Hepatocyte (in vitro differentiated cells): ENCODE results near the gene CSNK2B. TPM values are rescaled to one million over a fixed set of nuclear protein-coding genes. Genes with fewer than 3 reads are reported as not detected.

Experiments used
- DNase-seq: peaks from one replicate; pipeline ENCODE4 v3.0.0-alpha.2; 2016; ENCODE audit warnings: low spot score
- H2AFZ ChIP-seq: fragments of 200-600 bp; sonication (generic); 2 replicates; pipeline ENCODE4 v1.6.0; 2016; ENCODE audit warnings: antibody characterized with exemption, mild to moderate bottlenecking
- H3K27ac ChIP-seq: fragments of 200-600 bp; sonication (generic); 2 replicates; pipeline ENCODE4 v1.5.1; 2016; ENCODE audit warnings: mild to moderate bottlenecking
- H3K27me3 ChIP-seq: fragments of 200-600 bp; sonication (generic); 2 replicates; pipeline ENCODE4 v1.6.1; 2016
- H3K36me3 ChIP-seq: fragments of 200-600 bp; sonication (generic); replicated peaks from 2 replicates; pipeline ENCODE4 v1.5.1; 2016; ENCODE audit warnings: low read depth; ENCODE audit not compliant: insufficient read depth
- H3K4me1 ChIP-seq: fragments of 200-600 bp; sonication (generic); 2 replicates; pipeline ENCODE4 v1.5.1; 2016; ENCODE audit warnings: mild to moderate bottlenecking, moderate library complexity; ENCODE audit not compliant: insufficient read depth
- H3K4me2 ChIP-seq: fragments of 200-600 bp; sonication (generic); 2 replicates; pipeline ENCODE4 v1.6.0; 2016
- H3K4me3 ChIP-seq: fragments of 200-600 bp; sonication (generic); 2 replicates; pipeline ENCODE4 v1.5.1; 2016; ENCODE audit warnings: mild to moderate bottlenecking
- H3K79me2 ChIP-seq: fragments of 200-600 bp; sonication (generic); 2 replicates; pipeline ENCODE4 v1.6.0; 2017; ENCODE audit warnings: mild to moderate bottlenecking
- H3K9me2 ChIP-seq: fragments of 200-600 bp; sonication (generic); replicated peaks from 2 replicates; pipeline ENCODE4 v1.6.0; 2017; ENCODE audit warnings: mild to moderate bottlenecking; ENCODE audit not compliant: insufficient read depth
- H3K9me3 ChIP-seq: fragments of 200-600 bp; sonication (generic); 2 replicates; pipeline ENCODE4 v1.5.1; 2016; ENCODE audit warnings: low read depth, mild to moderate bottlenecking
- H4K20me1 ChIP-seq: fragments of 200-600 bp; sonication (generic); 2 replicates; pipeline ENCODE4 v1.6.0; 2016; ENCODE audit warnings: mild to moderate bottlenecking; ENCODE audit not compliant: insufficient read depth, poor library complexity, severe bottlenecking
- EZH2 ChIP-seq: fragments of 200-600 bp; sonication (generic); IDR thresholded peaks from 2 replicates; pipeline ENCODE4 v1.6.1; 2016; ENCODE audit warnings: antibody characterized with exemption, mild to moderate bottlenecking, borderline replicate concordance
- EZH2phosphoT487 ChIP-seq: fragments of 200-600 bp; sonication (generic); IDR thresholded peaks from one replicate; pipeline ENCODE4 v1.6.1; 2018; ENCODE audit warnings: antibody characterized with exemption, mild to moderate bottlenecking, low read depth, moderate library complexity; ENCODE audit not compliant: unreplicated experiment, severe bottlenecking
- WGBS: methylation state at CpG from one replicate; pipeline ENCODE4 v1.1.6; 2016; ENCODE audit warnings: low lambda C conversion rate; ENCODE audit errors: missing lambda C conversion rate; 5-methylcytosine and 5-hydroxymethylcytosine counted together
- polyA plus RNA-seq: library from polyadenylated mRNA; unstranded; fragments of >200 nt; fragmentation: Nextera tagmentation; extraction: Ambion mirVana; gene quantifications from 2 replicates; pipeline ENCODE4 v1.2.1, GENCODE V29; 2016
- total RNA-seq: library from RNA; depleted of rRNA; stranded (reverse); fragments of >200 nt; gene quantifications from 2 replicates; pipeline ENCODE4 v1.2.3, GENCODE V29; 2014
- TF ChIP-seq, protein P1 (sequence below): fragments of 200-600 bp; sonication (generic); IDR thresholded peaks from 2 replicates; pipeline ENCODE4 v1.5.1; 2016; ENCODE audit warnings: antibody characterized with exemption, mild to moderate bottlenecking; ENCODE audit not compliant: poor library complexity

CSNK2B gene
- total and polyA plus RNA-seq, 2 experiments from 2014 or later = 155 to 181 TPM

DNA sequence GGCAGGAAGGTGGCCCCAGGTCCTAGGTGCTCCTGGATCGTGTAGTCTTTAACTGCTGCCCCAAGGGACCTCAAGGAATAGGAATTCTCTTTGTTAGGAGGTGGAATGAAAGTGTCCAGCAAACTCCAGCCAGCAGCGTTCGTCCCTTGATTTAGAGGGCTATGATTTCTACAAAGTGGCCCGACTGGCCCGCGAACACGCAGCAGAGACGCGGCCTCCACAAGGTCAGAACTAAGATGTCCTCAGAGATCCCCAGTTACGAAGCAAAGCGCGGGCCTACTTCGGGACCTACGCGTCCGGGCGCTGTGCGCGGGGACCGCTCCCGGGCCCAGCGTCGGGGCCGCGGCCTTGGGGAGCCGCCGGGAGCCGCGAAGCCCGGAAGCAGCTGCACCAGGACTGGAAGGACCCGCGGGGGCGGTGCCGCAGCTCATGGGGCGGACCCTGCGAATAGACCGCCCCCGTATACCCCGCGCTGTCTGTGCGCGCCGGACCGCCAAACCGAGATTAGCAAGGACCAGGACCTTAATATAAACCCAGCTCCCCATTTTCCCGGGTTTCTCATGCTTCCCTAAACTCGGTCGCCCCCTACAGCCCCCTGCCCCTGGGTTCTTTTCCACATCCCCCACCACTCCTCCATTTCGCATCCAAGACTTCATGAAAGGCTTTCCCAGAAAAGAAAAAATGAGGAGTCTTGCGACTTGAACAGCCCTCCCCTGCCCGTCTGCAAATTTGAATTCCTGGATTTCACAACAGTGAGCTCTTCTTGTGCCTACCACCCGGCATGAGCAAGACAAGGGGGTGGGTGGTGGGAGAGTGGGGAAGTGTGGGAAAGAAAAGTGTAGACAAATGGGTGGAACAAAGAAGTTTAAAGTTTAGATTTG lies 5.3 kb upstream of the CSNK2B start, which contains the start of gene C6orf47:
Gene C6orf47 (minus strand): TSS at position 398 of the 881 bp plus-strand sequence. CDS start 831 bp downstream, outside the sequence.
- WGBS = under 1% methylated on average over 51 of the region's 52 CpGs
- Histone ChIP-seq H3K4me1 (peaks cover 34% of the 10 kb centered on the region), H3K9me3 (no peaks in the 10 kb centered on the region), H3K4me2 (peak within 1 kb of the TSS; percentile 97), H3K27ac (peak within 1 kb of the TSS; percentile 89), H3K79me2 (peaks cover 70% of the 10 kb centered on the region), H3K4me3 (peak within 1 kb of the TSS; percentile 55), H4K20me1 (peaks cover 13% of the 10 kb centered on the region), H3K36me3 (no peaks in the 10 kb centered on the region), H3K27me3 (no peaks in the 10 kb centered on the region), H2AFZ (peak within 1 kb of the TSS; percentile 45), H3K9me2 (no peaks in the 10 kb centered on the region)
- peak; percentile 93 for DNase-seq
- TF ChIP-seq, protein P1, sequence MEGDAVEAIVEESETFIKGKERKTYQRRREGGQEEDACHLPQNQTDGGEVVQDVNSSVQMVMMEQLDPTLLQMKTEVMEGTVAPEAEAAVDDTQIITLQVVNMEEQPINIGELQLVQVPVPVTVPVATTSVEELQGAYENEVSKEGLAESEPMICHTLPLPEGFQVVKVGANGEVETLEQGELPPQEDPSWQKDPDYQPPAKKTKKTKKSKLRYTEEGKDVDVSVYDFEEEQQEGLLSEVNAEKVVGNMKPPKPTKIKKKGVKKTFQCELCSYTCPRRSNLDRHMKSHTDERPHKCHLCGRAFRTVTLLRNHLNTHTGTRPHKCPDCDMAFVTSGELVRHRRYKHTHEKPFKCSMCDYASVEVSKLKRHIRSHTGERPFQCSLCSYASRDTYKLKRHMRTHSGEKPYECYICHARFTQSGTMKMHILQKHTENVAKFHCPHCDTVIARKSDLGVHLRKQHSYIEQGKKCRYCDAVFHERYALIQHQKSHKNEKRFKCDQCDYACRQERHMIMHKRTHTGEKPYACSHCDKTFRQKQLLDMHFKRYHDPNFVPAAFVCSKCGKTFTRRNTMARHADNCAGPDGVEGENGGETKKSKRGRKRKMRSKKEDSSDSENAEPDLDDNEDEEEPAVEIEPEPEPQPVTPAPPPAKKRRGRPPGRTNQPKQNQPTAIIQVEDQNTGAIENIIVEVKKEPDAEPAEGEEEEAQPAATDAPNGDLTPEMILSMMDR = no peak
- TF ChIP-seq EZH2 (no peak), EZH2phosphoT487 (no peak)

DNA sequence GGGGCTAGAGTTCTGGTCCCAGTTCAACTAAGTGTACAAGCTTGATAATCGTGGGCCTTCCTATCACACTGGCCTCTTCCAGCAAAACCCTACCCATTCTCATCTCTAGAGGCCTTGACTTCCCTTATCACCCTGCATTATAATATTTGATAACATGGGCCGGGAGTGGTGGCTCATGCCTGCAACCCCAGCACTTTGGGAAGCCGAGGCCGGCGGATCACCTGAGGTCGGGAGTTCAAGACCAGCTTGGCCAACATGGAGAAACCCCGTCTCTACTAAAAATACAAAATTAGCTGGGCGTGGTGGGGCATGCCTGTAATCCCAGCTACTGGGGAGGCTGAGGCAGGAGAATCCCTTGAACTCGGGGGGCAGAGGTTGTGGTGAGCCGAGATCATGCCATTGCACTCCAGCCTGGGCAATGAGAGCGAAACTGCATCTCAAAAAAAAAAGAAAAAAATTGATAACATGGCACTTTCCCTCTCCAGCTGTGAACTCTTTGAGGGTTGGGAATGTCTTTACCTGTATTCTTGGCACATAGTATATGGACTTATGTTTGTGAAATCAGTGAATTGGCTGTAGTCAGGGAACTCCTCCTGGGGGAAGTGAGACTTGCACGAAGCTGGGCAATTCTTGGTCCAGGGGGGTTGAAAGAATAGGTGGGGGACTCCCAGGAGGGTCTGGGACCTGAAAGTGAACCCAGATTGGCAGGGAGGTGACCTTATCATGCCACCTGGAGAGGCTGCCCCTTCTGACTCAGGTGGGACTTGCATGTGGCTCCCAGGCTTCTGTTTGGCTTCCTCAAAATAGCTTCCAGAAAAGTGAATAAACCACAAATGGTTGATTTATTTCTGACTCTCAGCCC lies 4.4 kb upstream of the CSNK2B start:
- no peak for TF ChIP-seq EZH2
- no peak for TF ChIP-seq EZH2phosphoT487
- TF ChIP-seq, protein P1 = no peak
- Histone ChIP-seq H3K4me2 (peak overlapping the region; percentile 97), H3K9me2 (no peaks in the 10 kb centered on the region), H3K27me3 (no peaks in the 10 kb centered on the region), H2AFZ (no peak overlapping the region), H3K4me1 (peaks cover 34% of the 10 kb centered on the region), H3K4me3 (peak overlapping the region; percentile 55), H3K27ac (peak overlapping the region; percentile 89), H3K79me2 (peaks cover 74% of the 10 kb centered on the region), H3K9me3 (no peaks in the 10 kb centered on the region), H3K36me3 (no peaks in the 10 kb centered on the region), H4K20me1 (peaks cover 13% of the 10 kb centered on the region)
- 93% methylated on average over 12 of the region's 12 CpGs for WGBS
- DNase-seq = no peak

DNA sequence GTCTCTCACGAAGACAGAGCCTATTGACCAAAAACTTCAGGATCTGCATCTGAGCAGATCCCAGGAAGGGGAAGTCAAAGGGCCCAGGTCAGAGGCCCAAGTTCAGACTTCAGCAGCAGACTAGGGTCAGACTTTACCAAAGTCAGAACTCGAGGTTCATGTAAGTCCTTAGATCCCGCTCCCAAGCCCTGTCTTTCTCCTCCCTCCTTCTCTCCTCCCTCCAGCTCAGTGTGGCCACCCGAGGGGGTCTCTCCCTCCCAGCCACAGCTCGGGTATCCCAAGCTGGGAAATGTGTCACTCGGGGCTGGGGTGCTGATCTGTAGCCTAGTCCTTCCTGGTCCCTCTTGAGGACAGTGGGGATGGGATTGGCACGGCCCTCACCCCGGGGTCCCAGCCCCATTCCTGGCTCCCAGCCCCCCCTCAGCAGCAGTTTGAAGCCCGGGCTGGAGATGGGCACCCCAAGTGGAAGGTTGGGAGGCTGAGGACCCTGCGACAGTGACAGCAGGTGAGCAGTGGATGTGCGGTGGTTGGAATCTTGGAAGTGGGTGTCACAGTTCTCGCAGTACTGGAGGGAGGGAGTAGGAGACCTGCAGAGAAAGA lies 3.7 kb upstream of the CSNK2B start:
- Histone ChIP-seq H3K79me2 (peaks cover 78% of the 10 kb centered on the region), H3K27me3 (no peaks in the 10 kb centered on the region), H2AFZ (no peak overlapping the region), H3K27ac (no peak overlapping the region), H3K4me2 (no peak overlapping the region), H3K4me1 (peaks cover 34% of the 10 kb centered on the region), H3K9me3 (no peaks in the 10 kb centered on the region), H3K36me3 (no peaks in the 10 kb centered on the region), H4K20me1 (peaks cover 13% of the 10 kb centered on the region), H3K9me2 (no peaks in the 10 kb centered on the region), H3K4me3 (no peak overlapping the region)
- 95% methylated on average over 12 of the region's 12 CpGs for WGBS
- no peak for DNase-seq
- TF ChIP-seq, protein P1 = no peak
- no peak for TF ChIP-seq EZH2phosphoT487
- no peak for TF ChIP-seq EZH2
